Stimulated activated CD4-positive, alpha-beta T cell treated with anti-CD3 and anti-CD28 coated beads, Interleukin-1b, Interleukin-23, amount 100 ng/mL, for 24 hours (primary cell): ENCODE results near the gene TMEM53.
A peak's percentile ranks its signal among the peaks of the same experiment; 100 is the strongest.

ENCODE experiments used
- DNase-seq, 4 experiments: peaks; one replicate each; pipeline ENCODE4 v3.0.0-alpha.2; 2020; ENCODE audit warnings: low read depth in 4 of 4, low spot score in 1 of 4

Gene TMEM53

GRCh38 chr1:44631647-44632539 lies 42.4 kb downstream of the TMEM53 start:
- peak; percentile 75 to 87 (median 86) for DNase-seq

DNA sequence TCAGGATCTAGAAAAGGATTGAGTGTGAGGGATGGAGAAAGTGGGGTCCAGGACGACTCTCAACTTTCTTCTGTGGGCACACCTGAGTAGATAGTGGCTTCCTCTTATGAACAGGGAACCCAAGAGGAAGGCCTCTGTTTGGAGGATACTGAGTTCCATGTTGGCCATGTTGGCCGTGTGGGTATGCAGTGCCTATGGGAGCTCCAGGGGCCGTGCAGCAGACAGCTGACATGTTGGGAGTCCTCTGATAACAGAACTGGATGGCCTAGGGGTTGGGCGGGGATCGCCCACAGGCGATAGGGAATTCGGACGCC lies 43.0 kb downstream of the TMEM53 start:
- DNase-seq, result no peak

DNA sequence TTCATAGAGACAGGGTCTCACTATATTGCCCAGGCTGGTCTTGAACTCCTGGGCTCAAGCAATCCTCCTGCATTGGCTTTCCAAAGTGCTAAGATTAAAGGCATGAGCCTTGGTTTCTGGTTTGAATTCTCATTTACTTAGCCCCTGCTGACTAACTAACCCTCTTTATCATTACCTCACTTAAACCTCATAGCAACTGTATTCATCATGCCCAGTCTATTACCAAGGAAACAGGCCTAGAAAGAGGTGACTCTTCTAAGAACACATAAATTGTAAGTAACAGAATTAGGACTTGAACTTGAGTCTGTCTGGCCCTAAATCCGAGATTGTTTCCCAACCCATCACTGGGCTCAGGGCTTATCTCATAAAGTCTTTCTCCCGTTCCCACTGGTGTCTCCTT lies 44.2 kb downstream of the TMEM53 start:
- DNase-seq, result no peak

- DNase-seq, result no peak
Measured at GRCh38 chr1:44628962-44629756, 45.1 kb downstream of the TMEM53 start.

- DNase-seq, result no peak
Measured at GRCh38 chr1:44625348-44625747, 48.9 kb downstream of the TMEM53 start.

GRCh38 chr1:44624268-44624901 lies 49.9 kb downstream of the TMEM53 start:
- DNase-seq, result no peak

DNA sequence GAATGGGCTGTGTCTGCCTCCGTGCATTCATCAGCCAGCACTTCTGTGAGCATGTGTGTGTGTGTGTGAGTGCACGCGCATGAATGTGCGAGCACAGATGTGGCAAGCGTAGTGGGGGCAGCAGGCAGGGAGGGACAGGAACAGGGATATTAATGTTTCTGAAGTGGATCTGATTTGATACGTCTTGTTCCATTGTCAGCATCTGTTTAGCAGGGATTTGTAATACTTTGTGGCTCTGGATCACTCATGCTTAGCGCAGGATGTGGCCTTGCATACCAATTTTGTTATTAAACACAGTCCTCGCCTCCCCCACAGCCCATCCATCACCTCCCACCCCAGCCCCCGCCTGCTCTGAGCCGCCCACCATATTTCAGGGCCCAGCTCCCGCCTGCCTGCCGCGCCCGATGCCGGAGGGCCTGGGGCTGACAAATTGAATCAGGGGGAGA lies 52.4 kb downstream of the TMEM53 start:
- no peak for DNase-seq

- no peak for DNase-seq
Measured at GRCh38 chr1:44620072-44620471, 54.2 kb downstream of the TMEM53 start.

GRCh38 chr1:44619261-44619900 lies 54.9 kb downstream of the TMEM53 start:
- no peak for DNase-seq

GRCh38 chr1:44617703-44618029 lies 56.6 kb downstream of the TMEM53 start:
- DNase-seq, result no peak

DNA sequence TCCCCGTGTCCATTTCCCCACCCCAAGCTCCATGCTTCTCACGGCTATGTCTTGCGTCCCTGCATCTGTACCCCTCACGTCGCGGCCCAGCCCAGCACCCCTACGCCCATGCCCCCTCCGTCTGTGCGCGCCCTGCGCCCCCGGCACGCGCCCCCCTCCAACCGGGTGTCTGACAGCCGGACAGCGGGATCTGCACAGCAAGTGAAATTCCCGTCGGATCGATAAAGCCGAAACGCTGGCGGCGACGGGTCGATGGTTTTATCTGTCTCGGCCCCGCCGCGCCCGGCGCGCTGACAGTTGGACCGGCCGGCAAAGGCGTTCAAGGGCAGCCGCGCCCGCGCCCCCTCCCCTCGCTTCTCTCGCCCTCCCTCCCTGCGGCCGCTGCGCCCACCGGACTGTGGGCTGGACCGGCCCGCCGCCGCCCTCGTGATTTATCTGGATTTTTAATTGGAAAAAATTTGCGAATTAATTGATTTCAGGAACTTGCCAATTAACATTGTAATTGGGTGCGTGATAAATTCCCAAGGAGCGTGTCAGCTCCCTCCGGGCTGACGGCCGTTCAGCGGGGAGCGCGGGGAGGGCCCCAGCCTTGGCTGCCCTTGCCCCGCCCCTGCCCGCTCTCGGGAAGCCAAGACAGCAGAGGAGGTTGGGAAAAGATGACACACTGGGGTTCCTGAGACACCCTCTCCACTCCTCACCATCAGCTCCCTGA lies 57.1 kb downstream of the TMEM53 start:
- no peak for DNase-seq

DNA sequence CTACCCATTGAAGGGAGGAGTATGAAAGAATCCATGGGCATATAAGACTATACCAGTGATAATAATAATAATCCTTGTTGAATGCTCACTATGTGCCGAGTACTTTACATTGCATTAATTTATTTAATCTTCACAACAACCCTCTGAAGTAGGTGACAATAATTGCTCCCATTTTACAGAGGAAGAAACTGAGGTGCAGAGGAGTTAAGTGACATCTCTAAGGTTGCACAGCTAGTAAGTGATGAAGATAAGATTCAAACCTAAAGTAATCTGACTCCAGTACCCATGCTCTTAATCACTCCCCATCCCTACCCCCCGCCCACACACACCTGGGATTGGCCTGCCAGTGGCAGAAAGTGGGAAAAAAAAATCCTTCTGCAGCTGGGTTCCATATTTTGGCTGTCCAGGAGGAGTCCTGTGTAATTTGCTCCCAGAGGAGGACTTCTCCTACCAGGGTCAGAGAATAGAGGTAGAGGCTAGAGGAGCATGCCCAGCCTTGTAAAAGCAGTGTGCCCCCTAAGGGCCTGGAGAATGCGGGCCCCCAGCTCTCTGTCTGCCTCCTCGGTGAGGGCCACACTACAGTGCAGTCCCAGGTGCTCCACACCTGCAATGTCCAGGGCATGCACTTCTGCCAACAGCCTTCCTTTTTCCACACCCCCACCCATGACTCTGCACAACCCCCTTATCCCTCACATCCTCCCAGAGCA lies 57.8 kb downstream of the TMEM53 start:
- DNase-seq, result no peak

DNA sequence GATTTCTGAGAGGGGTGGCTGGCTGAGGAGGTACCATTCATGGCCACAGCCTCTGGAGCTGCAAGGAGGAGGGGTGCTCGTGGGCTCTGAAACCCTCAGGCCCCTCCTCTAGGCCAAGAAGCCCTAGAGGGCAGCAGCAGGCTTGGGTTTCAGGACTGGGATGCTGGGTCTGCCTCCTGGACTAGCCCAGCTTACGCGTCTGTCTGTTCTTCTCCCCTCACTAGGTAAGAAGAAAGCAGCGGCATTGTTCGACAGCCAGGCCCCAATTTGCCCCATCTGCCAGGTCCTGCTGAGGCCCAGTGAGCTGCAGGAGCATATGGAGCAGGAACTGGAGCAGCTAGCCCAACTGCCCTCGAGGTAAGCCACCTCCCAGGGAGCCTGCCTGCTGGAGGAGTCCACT lies 60.3 kb downstream of the TMEM53 start:
- no peak for DNase-seq

GRCh38 chr1:44611866-44612265 lies 62.4 kb downstream of the TMEM53 start:
- DNase-seq, result no peak

GRCh38 chr1:44611419-44611818 lies 62.9 kb downstream of the TMEM53 start:
- DNase-seq, result no peak

GRCh38 chr1:44610527-44611148 lies 63.6 kb downstream of the TMEM53 start:
- no peak for DNase-seq

- no peak for DNase-seq
Measured at GRCh38 chr1:44609768-44610526, 64.3 kb downstream of the TMEM53 start.

DNA sequence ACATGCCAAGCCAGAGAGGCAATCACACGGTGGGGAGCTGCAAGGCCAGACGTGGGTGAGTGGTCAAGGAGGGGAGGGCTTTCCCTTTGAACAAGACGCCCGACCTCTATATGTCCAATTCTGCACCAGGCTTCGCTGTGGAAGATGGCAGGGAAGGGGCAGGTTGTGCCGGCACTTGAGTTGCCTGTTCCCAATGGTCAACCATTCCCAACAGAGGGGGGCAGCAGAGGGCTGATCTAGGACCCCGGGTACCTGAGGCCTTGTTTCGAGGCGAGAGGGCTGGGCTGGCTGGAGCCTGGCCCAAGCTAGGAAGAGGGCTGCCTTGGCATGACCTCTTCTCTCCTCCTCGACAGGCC lies 64.9 kb downstream of the TMEM53 start:
- DNase-seq, result no peak

DNA sequence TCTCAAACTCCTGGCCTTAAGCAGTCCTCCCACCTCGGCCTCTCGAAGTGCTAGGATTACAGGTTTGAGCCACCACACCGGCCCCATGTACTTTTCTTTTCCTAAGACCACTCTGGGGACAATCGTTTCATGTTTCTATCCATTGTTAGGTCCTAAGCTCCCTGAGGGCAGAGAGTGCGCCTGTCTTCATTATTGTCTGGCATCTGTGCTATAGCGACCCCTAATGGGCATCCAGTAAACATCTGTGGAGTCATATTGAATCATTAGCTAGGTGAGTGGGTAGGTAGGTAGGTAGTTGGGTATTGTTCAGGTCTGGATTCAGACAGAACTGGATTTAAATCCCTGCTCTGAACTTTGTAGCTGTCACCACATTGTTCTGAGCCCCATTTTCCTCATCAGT lies 66.1 kb downstream of the TMEM53 start:
- DNase-seq, result no peak
